PFSK-1 (cell line): ENCODE measurements around the gene JAG1.

ENCODE experiments used
- FOXP2 ChIP-seq: optimal IDR thresholded peaks from 2 replicates; pipeline ENCODE3; 2011; ENCODE audit warnings: borderline replicate concordance, control low read depth, inconsistent platforms; ENCODE audit not compliant: insufficient read depth; ENCODE audit errors: extremely low read length, extremely low read depth
- POLR2AphosphoS5 ChIP-seq: IDR thresholded peaks from 2 replicates; pipeline ENCODE4 v1.6.1; 2012; ENCODE audit warnings: low read depth, mild to moderate bottlenecking, control low read depth, low read length, moderate library complexity
- REST ChIP-seq, 2 experiments: IDR thresholded peaks; 2 replicates each; pipeline versions ENCODE4 v1.6.1 to v1.8.0; 2011 to 2012; ENCODE audit warnings: low read depth in 2 of 2, low read length in 2 of 2, control low read depth in 1 of 2, inconsistent platforms in 1 of 2, mild to moderate bottlenecking in 1 of 2, moderate library complexity in 1 of 2; ENCODE audit not compliant: insufficient read depth in 1 of 2
- SIN3A ChIP-seq: IDR thresholded peaks from 2 replicates; pipeline ENCODE4 v1.6.1; 2012; ENCODE audit warnings: mild to moderate bottlenecking, low read length, moderate library complexity, borderline replicate concordance; ENCODE audit not compliant: insufficient read depth
- TAF1 ChIP-seq: IDR thresholded peaks from 2 replicates; pipeline ENCODE4 v1.6.1; 2012; ENCODE audit warnings: low read length, control low read depth, borderline replicate concordance; ENCODE audit not compliant: insufficient read depth

GRCh38 chr20:10687895-10688294 is 14.1 kb upstream of the JAG1 start:
- TF ChIP-seq POLR2AphosphoS5, result no peak
- TF ChIP-seq REST (IDR thresholded peaks at IDR 0.05; ENCODE audit: insufficient read depth in 1 of 2, low read depth in 2 of 2, low read length in 2 of 2), result no peak
- no peak for TF ChIP-seq TAF1
- TF ChIP-seq FOXP2, result no peak
- TF ChIP-seq SIN3A, result no peak
